GM03348 (cell line): Measurements from ENCODE around the gene KCNQ1.

Source experiments
- DNase-seq: peaks from one replicate; pipeline ENCODE4 v3.0.0; 2012; ENCODE audit warnings: low spot score

Gene KCNQ1

GRCh38 chr11:2443881-2444820 lies 657 bp upstream of the KCNQ1 start, which contains the start of gene TRPM5:
TSS of gene TRPM5 (minus strand) at chr11:2444514. CDS start at chr11:2423036, 21,478 bp downstream.
- DNase-seq: no peak

GRCh38 chr11:2445746-2446551 lies 1.1 kb downstream of the KCNQ1 start:
- no peak for DNase-seq

GRCh38 chr11:2446590-2447252 lies 1.9 kb downstream of the KCNQ1 start:
- DNase-seq: no peak

GRCh38 chr11:2447253-2447950 lies 2.6 kb downstream of the KCNQ1 start:
- no peak for DNase-seq

- no peak for DNase-seq
These were observed 3.3 kb downstream of the KCNQ1 start for GRCh38 chr11:2447951-2448650.

- no peak for DNase-seq
These were observed 4.1 kb downstream of the KCNQ1 start for GRCh38 chr11:2448661-2449547.

GRCh38 chr11:2449548-2450320 lies 4.9 kb downstream of the KCNQ1 start:
- no peak for DNase-seq

GRCh38 chr11:2450321-2451041 lies 5.7 kb downstream of the KCNQ1 start:
- no peak for DNase-seq

GRCh38 chr11:2451336-2451735 lies 6.5 kb downstream of the KCNQ1 start:
- DNase-seq: no peak

GRCh38 chr11:2451916-2452315 lies 7.1 kb downstream of the KCNQ1 start:
- DNase-seq: no peak

- DNase-seq: no peak
These were observed 7.7 kb downstream of the KCNQ1 start for GRCh38 chr11:2452321-2453012.

GRCh38 chr11:2453436-2453835 lies 8.6 kb downstream of the KCNQ1 start:
- no peak for DNase-seq

GRCh38 chr11:2458321-2458720 lies 13.5 kb downstream of the KCNQ1 start:
- no peak for DNase-seq

- no peak for DNase-seq
These were observed 14.4 kb downstream of the KCNQ1 start for GRCh38 chr11:2459016-2459725.

- no peak for DNase-seq
These were observed 15.2 kb downstream of the KCNQ1 start for GRCh38 chr11:2459796-2460531.

GRCh38 chr11:2460540-2461252 lies 15.9 kb downstream of the KCNQ1 start:
- no peak for DNase-seq
